ENCODE measurements around the gene RNASE7. TPM values are rescaled to one million over a fixed set of nuclear protein-coding genes. Genes with fewer than 3 reads are reported as not detected.

RNASE7 gene
- total RNA-seq: not detected
- under 1 TPM in 1 of 2 donors, not detected in 1; 0.12 TPM for polyA plus RNA-seq (ENCODE audit: insufficient read length in 2 of 2)
- long read RNA-seq, donor 1: 0 reads
- long read RNA-seq, donor 2: 0 reads
- long read RNA-seq, donor 3: 0 reads
- long read RNA-seq, donor 4: 0 reads

DNA sequence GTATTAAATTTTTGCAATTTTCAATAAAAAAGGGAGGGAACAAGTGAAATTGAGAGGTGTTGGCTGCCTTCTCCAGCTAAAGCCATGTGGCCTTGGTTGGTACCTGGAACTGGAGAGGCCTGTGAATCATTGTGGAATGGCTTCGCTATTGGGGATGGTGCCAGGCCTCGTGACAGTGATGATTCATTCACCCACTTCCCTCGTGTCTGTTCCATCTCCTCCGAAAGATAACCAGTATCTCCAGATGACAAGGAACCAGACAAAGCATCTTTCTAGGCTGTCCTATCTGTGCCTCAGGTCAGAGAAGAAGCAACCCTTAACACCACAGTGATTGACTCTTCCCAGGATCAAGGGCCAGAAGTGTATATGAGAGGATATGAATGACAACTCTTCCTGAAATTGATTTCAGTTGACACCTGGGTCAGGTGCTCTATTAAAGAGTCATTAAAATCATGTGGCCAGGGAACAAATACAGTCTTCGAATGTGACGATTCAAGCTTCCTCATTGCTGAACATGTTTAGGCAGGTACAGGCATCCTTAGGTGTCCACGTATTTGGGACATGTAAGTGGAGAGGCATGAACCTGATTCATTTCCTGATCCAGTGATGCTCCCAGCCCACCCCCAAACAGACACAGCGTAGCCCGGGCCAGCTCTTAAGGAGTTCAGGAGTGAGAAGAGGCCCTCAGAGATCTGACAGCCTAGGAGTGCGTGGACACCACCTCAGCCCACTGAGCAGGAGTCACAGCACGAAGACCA, at the start of gene RNASE7:
Gene RNASE7, plus strand, starts transcription at position 687 of the 758 bp plus-strand sequence. CDS start 631 bp downstream, outside the sequence.
- Histone ChIP-seq H3K36me3 (ENCODE audit: control insufficient read depth, insufficient read depth, low read length) (no peaks in the 10 kb centered on the region), H3K9me3 (ENCODE audit: control insufficient read depth, insufficient read depth, low read length) (no peaks in the 10 kb centered on the region), H3K4me3 (ENCODE audit: low read depth, low read length) (no peak within 1 kb of the TSS), H3K27me3 (ENCODE audit: control insufficient read depth, insufficient read depth, low read length) (no peaks in the 10 kb centered on the region), H3K4me1 (ENCODE audit: control insufficient read depth, insufficient read depth, low read length) (peaks cover 30% of the 10 kb centered on the region), H3K27ac (ENCODE audit: low read depth, low read length) (no peak within 1 kb of the TSS)
- DNase-seq (ENCODE audit: low read depth in 4 of 6, low spot score in 6 of 6): no peak
- 94% methylated on average over 8 of the region's 11 CpGs for WGBS (ENCODE audit: insufficient coverage)

DNA sequence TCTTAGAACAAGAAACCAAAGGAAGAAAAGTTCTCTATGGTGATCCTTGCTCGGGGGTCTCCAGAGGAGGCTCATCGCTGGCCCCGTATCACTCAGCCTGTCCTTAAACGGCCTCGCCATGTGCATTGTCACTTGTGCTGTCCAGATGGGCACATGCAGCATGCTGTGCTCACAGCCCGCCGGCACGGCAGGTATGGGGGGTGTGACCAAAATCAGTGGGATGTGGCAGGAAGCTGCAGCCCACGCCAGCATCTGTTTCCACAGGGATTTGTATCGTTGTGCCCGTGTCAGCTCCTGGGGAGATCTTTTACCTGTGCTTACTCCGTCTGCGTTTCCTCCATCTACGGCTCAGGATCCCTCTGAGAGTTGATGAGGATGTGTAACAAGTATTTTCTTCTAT, 45.6 kb upstream of the RNASE7 start:
- no peak for DNase-seq (ENCODE audit: low read depth in 4 of 6, low spot score in 6 of 6)
- Histone ChIP-seq H3K27me3 (ENCODE audit: control insufficient read depth, insufficient read depth, low read length) (no peaks in the 10 kb centered on the region), H3K27ac (ENCODE audit: low read depth, low read length) (no peak overlapping the region), H3K36me3 (ENCODE audit: control insufficient read depth, insufficient read depth, low read length) (peaks cover 29% of the 10 kb centered on the region), H3K4me3 (ENCODE audit: low read depth, low read length) (no peak overlapping the region), H3K9me3 (ENCODE audit: control insufficient read depth, insufficient read depth, low read length) (no peaks in the 10 kb centered on the region), H3K4me1 (ENCODE audit: control insufficient read depth, insufficient read depth, low read length) (no peaks in the 10 kb centered on the region)
- 98% methylated on average over 11 of the region's 14 CpGs for WGBS (ENCODE audit: insufficient coverage)

DNA sequence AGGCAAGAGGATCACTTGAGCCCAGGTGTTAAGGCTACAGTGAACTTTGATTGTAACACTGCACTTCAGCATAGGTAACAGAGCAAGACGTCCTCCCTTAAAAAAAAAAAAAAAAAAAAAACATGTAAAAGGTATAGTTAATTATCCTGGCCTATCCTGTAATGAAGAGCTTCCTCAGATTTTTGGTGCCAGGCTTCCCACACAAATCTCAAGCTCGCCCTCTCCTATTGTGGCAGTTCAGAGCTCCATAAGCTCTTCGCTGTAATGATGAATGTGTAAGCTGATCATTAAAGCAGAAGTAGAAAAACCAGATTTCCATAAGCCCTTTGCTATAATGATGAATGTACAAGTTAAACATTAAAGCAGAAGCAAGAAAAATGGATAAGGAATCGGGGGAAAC, 45.0 kb upstream of the RNASE7 start:
- no peaks in the 10 kb centered on the region for H3K4me1 ChIP-seq (ENCODE audit: control insufficient read depth, insufficient read depth, low read length)
- H3K36me3 ChIP-seq (ENCODE audit: control insufficient read depth, insufficient read depth, low read length): peaks cover 27% of the 10 kb centered on the region
- no peaks in the 10 kb centered on the region for H3K27me3 ChIP-seq (ENCODE audit: control insufficient read depth, insufficient read depth, low read length)
- WGBS (ENCODE audit: insufficient coverage): no CpG with 5 or more reads among the region's 4 CpGs
- H3K9me3 ChIP-seq (ENCODE audit: control insufficient read depth, insufficient read depth, low read length): no peaks in the 10 kb centered on the region
- H3K27ac ChIP-seq (ENCODE audit: low read depth, low read length): no peak overlapping the region
- no peak overlapping the region for H3K4me3 ChIP-seq (ENCODE audit: low read depth, low read length)
- DNase-seq (ENCODE audit: low read depth in 4 of 6, low spot score in 6 of 6): no peak

- WGBS (ENCODE audit: insufficient coverage): 84% methylated on average over 5 of the region's 6 CpGs
- H3K27ac ChIP-seq (ENCODE audit: low read depth, low read length): no peak overlapping the region
- no peak for DNase-seq (ENCODE audit: low read depth in 4 of 6, low spot score in 6 of 6)
- peaks cover 25% of the 10 kb centered on the region for H3K36me3 ChIP-seq (ENCODE audit: control insufficient read depth, insufficient read depth, low read length)
- no peaks in the 10 kb centered on the region for H3K9me3 ChIP-seq (ENCODE audit: control insufficient read depth, insufficient read depth, low read length)
- H3K27me3 ChIP-seq (ENCODE audit: control insufficient read depth, insufficient read depth, low read length): no peaks in the 10 kb centered on the region
- no peaks in the 10 kb centered on the region for H3K4me1 ChIP-seq (ENCODE audit: control insufficient read depth, insufficient read depth, low read length)
- no peak overlapping the region for H3K4me3 ChIP-seq (ENCODE audit: low read depth, low read length)
Measured at GRCh38 chr14:20997564-20997963, 44.6 kb upstream of the RNASE7 start.

DNA sequence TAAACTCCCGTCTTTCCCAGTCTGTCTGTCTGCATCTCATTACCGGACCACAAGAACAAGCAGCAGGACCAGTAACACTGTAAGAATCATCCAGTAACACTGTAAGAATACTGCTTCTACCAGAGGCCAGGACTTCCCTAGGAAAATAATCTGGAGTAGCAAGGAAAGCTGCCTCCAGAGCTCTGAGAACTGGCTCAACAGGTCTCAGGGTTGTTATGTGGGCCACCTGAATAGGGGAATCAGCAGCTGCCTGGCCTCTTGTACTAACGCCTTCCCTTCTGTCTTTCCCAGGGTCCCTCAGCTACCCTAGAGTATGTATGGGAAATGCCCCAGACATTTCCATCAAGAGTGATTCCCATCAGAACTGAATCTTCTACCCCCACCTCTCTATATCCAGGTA, 44.0 kb upstream of the RNASE7 start:
- no peak overlapping the region for H3K4me3 ChIP-seq (ENCODE audit: low read depth, low read length)
- no peaks in the 10 kb centered on the region for H3K4me1 ChIP-seq (ENCODE audit: control insufficient read depth, insufficient read depth, low read length)
- WGBS (ENCODE audit: insufficient coverage): 80% methylated on average over 2 of the region's 3 CpGs
- H3K9me3 ChIP-seq (ENCODE audit: control insufficient read depth, insufficient read depth, low read length): no peaks in the 10 kb centered on the region
- no peak for DNase-seq (ENCODE audit: low read depth in 4 of 6, low spot score in 6 of 6)
- peaks cover 24% of the 10 kb centered on the region for H3K36me3 ChIP-seq (ENCODE audit: control insufficient read depth, insufficient read depth, low read length)
- H3K27me3 ChIP-seq (ENCODE audit: control insufficient read depth, insufficient read depth, low read length): no peaks in the 10 kb centered on the region
- no peak overlapping the region for H3K27ac ChIP-seq (ENCODE audit: low read depth, low read length)

DNA sequence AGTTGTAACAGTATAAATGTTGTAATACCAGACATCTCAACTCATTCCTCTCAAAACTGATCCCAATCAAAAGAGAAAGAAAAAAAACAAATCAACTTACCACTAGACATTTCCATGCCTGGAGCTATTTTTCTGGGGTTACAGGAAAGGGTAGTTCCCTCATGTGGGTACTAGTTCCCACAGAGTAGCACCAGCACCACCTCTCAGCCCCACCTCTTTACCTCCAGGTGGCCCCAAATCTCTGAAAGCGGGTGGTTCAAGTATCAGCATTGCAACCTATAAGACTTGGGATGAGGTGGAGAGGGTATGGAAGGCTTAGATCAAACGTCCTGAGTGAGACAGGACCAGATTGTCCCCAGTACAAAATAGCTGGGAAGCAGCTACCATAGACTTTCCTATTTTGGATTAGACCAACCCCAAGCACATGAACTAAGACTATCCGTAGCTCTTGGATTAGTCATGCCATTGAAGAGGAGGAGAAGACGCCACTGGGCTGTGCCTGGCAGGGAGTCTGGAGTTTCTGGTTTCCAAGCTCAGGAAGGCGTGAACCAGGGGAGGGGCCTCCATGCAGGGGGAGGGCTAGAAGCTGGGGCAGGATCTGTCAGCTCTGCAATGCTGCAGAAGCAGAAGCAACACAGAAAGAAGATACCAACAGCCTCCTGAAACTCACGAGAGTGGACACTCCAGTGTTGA, 43.3 kb upstream of the RNASE7 start, which contains the start of gene SLC39A2:
Gene SLC39A2, plus strand, starts transcription at position 620 of the 693 bp plus-strand sequence. CDS start 154 bp downstream, outside the sequence.
- DNase-seq (ENCODE audit: low read depth in 4 of 6, low spot score in 6 of 6): no peak
- 44% methylated on average over 3 of the region's 6 CpGs for WGBS (ENCODE audit: insufficient coverage)
- Histone ChIP-seq H3K27me3 (ENCODE audit: control insufficient read depth, insufficient read depth, low read length) (no peaks in the 10 kb centered on the region), H3K4me3 (ENCODE audit: low read depth, low read length) (no peak within 1 kb of the TSS), H3K36me3 (ENCODE audit: control insufficient read depth, insufficient read depth, low read length) (peaks cover 24% of the 10 kb centered on the region), H3K4me1 (ENCODE audit: control insufficient read depth, insufficient read depth, low read length) (no peaks in the 10 kb centered on the region), H3K9me3 (ENCODE audit: control insufficient read depth, insufficient read depth, low read length) (no peaks in the 10 kb centered on the region), H3K27ac (ENCODE audit: low read depth, low read length) (no peak within 1 kb of the TSS)

DNA sequence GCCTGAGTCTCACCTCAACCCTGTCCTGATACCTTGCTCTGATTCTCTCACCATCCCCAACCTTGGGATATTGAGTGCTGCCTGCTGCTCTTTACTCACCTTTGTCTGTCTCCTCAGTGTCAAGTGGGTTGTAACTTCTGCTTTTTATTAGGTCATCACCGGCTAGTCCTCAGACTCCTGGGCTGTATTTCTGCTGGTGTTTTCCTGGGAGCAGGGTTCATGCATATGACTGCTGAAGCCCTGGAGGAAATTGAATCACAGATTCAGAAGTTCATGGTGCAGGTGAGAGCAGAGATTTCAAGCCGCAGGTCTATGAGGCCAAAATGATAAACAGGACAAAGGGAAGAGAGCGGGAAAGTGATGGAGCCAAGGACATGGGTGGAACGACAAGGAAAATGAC, 42.6 kb upstream of the RNASE7 start:
- no peak overlapping the region for H3K27ac ChIP-seq (ENCODE audit: low read depth, low read length)
- no peaks in the 10 kb centered on the region for H3K9me3 ChIP-seq (ENCODE audit: control insufficient read depth, insufficient read depth, low read length)
- 85% methylated on average over 3 of the region's 4 CpGs for WGBS (ENCODE audit: insufficient coverage)
- no peak overlapping the region for H3K4me3 ChIP-seq (ENCODE audit: low read depth, low read length)
- H3K27me3 ChIP-seq (ENCODE audit: control insufficient read depth, insufficient read depth, low read length): no peaks in the 10 kb centered on the region
- DNase-seq (ENCODE audit: low read depth in 4 of 6, low spot score in 6 of 6): no peak
- no peaks in the 10 kb centered on the region for H3K4me1 ChIP-seq (ENCODE audit: control insufficient read depth, insufficient read depth, low read length)
- peaks cover 18% of the 10 kb centered on the region for H3K36me3 ChIP-seq (ENCODE audit: control insufficient read depth, insufficient read depth, low read length)

GRCh38 chr14:21001218-21001617, 40.9 kb upstream of the RNASE7 start:
- Histone ChIP-seq H3K27me3 (ENCODE audit: control insufficient read depth, insufficient read depth, low read length) (no peaks in the 10 kb centered on the region), H3K4me1 (ENCODE audit: control insufficient read depth, insufficient read depth, low read length) (no peaks in the 10 kb centered on the region), H3K9me3 (ENCODE audit: control insufficient read depth, insufficient read depth, low read length) (no peaks in the 10 kb centered on the region), H3K36me3 (ENCODE audit: control insufficient read depth, insufficient read depth, low read length) (peaks cover 9% of the 10 kb centered on the region), H3K27ac (ENCODE audit: low read depth, low read length) (no peak overlapping the region), H3K4me3 (ENCODE audit: low read depth, low read length) (no peak overlapping the region)
- WGBS (ENCODE audit: insufficient coverage): 83% methylated on average over 3 of the region's 7 CpGs
- DNase-seq (ENCODE audit: low read depth in 4 of 6, low spot score in 6 of 6): no peak

- H3K4me1 ChIP-seq (ENCODE audit: control insufficient read depth, insufficient read depth, low read length): no peaks in the 10 kb centered on the region
- H3K27ac ChIP-seq (ENCODE audit: low read depth, low read length): no peak overlapping the region
- WGBS (ENCODE audit: insufficient coverage): 72% methylated on average over 11 of the region's 14 CpGs
- no peaks in the 10 kb centered on the region for H3K27me3 ChIP-seq (ENCODE audit: control insufficient read depth, insufficient read depth, low read length)
- DNase-seq (ENCODE audit: low read depth in 4 of 6, low spot score in 6 of 6): no peak
- no peaks in the 10 kb centered on the region for H3K9me3 ChIP-seq (ENCODE audit: control insufficient read depth, insufficient read depth, low read length)
- no peaks in the 10 kb centered on the region for H3K36me3 ChIP-seq (ENCODE audit: control insufficient read depth, insufficient read depth, low read length)
- no peak overlapping the region for H3K4me3 ChIP-seq (ENCODE audit: low read depth, low read length)
Measured at GRCh38 chr14:21003788-21004346, 38.3 kb upstream of the RNASE7 start.

Measured in spinal cord (tissue), 10 donors.